ENCODE data around the gene ATAD3C.
A peak's percentile ranks its signal among the peaks of the same experiment; 100 is the strongest.
"Not testable (repeated sequence)": the region's sequence is repeated elsewhere in the genome, so short reads cannot be mapped to it uniquely, and the experiment has no call there.

Gene ATAD3C

DNA sequence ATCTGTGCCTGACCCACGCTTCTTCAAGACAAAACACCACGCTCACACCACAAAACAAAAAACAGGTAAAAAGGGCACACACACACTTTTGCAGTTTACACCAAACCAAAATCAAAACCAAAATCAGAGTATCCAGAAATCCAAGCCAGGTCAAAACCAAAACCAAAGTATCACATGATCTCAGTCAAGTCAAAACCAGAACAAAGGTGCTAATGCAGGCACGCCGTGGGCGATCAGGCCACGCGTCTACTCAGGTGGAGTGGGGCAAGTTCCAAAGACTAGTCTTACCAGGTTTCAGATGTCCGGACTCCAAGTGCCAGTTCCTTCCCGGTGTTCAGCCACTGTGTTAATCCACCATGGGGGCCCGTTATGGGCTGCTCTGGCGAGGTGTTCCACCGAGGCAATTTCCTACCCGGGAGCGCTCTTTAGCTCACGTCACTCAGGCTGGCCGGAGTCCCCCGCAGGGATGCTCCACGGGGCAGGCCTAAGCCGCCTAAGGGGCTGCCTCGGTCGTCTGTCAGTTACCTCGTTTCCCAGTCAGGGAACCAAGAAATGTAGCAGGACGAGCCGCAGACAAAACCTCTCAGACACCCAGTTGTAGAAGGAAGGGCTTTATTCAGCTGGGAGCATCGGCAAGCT, 31.5 kb upstream of the ATAD3C start:
- intact Hi-C loops (cut with DNase I) = not testable (repeated sequence)
- peak in 1 of 42 donors; percentile 15 for DNase-seq

DNA sequence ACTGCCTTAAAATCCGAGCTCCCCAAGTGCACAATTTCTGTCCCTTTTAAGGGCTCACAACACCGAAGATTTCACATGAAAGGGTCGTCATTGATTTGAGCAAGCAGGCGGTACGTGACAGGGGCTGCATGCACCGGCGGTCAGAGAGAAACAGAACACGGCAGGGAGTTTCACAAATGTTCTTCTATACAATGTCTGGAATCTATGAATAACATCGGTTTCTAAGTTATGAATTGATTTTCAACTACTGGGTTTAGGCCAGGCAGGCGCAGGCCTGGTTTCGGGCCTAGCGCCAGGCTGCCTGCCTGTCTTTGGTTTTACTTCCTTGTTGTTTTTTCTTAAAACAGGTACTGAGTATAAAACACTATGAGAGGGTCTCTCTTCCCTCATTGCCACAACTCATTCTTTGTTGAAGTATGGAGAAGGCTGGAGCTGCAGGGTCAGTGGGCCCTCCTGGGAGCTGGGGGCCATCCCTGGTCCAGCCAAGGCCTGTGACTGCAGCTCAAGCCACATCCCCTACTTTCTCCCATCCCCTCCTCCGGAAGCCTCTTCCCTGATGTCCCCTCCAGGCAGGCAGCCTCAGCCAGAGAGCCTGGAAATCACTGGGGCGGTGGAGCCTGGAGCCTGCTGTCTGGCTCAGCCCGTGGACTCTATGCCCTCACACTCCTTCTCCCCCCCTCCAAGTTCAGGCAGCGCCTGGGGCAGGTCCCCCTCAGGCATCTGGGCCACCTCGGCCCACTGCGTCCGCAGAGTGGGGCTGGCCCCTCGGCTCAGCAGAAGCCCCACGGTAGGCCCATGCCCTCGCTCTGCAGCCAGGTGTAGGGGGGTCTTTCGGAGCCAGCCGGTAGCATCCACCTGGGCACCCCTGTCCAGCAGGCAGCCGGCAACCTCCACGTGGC, 30.8 kb upstream of the ATAD3C start:
- intact Hi-C loops (cut with DNase I) = no loop called here
- no peak for DNase-seq

DNA sequence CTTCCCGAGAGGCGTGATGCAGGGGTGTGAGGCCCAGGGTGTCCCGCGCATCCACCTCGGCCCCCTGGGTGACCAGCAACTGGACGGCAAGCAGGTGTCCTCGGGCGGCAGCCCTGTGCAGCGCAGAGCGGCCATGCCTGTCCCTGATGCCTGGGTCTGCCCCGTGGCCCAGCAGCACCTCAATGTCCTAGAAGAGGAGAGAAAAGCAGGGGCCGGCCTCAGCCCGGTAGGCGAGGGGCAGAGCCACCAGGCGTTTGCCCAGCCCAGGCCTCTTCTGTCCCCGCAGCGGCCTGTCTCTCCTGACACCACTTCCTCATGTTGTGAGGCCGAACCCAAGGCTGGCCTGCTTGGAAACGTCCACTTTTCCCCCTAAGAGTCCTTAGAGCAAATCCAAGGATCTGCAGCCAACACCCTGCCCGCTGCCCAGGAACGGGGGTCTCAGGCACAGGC, 30.1 kb upstream of the ATAD3C start:
- intact Hi-C loops (cut with DNase I) = no loop called here
- no peak for DNase-seq

DNA sequence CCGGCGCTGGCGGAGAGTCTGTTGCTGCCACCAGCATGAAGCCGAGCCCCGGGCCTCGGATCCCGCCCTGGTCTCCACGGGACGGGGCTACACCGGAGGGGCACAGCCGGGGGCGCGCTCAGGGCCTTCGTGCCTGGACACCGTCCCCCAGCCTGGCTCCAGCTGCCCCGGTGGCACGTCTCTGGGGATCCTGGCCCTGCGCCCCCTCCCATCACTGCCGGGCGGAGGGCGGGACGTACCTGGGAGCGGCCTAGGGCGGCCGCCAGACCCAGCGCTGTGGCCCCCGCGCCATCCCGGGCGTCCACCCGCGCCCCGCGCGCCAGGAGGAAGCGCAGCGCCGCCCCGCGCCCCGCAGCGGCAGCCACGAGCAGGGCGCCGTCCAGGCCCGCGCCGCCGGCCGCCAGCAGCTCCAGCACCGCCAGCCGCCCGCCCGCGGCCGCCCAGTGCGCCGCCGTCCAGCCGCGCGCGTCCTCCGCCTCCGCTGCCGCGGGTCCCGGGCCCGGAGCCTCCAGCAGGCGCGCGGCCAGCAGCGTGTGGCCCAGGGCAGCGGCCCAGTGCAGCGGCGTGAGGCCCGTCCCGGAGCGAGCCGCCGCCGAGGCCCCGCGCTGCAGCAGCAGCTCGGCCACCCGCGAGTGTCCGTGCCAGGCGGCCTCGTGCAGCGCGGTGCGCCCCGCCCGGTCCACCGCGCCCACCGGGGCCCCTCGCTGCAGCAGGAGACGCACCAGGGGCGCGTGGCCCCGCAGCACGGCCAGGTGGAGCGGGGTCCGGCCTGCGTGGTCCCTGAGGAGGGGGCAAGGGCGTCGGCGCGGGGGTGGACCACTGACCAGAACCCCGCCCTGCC, 29.5 kb upstream of the ATAD3C start:
- intact Hi-C loops (cut with DNase I) = no loop called here
- DNase-seq = peak in 12 of 42 donors; percentile 6 to 74 (median 64)

DNA sequence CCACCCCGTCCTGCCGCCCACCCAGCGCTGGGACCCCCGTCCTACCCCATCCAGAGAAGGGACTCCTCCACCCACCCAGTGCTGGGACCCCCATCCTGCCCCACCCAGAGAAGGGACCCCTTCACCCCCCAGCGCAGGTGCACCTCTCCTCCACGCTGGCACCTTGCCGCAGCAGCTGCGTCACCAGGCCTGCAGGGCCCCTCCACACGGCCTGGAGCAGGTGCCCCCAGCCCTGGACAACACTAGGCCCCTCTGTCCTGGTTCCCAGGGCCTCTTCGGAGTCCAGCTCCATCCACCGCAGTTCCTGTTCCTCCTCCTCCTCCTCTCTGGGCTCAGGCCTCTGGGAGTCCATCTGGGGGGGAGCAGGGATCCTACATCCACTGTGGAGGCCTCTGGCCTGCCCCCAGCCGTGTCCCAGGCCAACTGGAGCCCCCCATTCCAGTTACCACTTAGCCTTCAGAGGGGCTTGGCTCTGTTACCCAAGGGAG, 28.8 kb upstream of the ATAD3C start:
- intact Hi-C loops (cut with DNase I) = no loop called here

DNA sequence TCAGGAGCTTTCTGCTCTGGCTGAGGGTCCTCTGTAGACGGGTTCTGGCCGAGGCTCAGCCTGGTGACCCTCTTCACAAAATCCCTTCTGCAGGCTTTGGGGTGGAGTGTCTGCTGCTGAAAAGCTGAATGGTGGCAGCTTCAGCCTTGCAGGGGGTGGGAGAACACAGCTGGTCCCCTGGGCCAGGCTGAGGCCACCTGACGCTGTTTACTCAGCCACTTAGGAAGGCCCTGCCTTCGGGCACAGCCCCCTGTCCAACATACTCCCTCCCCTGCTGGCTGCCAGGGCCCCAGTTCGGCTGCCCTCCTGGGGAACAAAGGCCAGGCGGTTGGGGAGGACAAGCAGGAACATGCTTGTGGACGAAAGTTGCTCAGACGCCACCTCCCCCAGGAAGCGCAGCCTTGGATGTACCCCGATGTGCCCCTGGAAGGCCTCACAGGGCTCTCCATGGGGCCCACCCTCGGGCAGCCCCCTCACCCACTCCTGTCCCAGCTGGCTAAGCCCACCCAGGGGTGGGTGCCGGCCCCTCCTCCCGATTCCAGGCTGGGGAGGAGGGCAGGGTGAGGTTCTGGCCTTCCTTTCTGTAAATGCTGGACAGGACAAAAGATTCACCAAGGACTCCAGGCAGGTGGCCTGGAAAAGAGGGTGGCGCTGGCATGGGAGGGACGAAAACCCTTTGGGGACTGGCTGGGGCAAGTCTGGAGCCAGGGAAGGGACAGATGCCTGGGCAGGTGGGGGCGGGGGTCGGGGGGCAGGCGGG, 28.2 kb upstream of the ATAD3C start, which contains the start of gene ANKRD65:
Gene ANKRD65, minus strand, starts transcription at position 130 of the 760 bp plus-strand sequence. CDS start 271 bp downstream, outside the sequence.
- intact Hi-C loops (cut with DNase I) = no loop called here
- DNase-seq = peak in 32 of 42 donors; percentile 36 to 88 (median 68)

More for the DNA sequence above, 28.8 kb upstream of the ATAD3C start:
- DNase-seq = peak in 2 of 42 donors; percentile 3 to 29

DNA sequence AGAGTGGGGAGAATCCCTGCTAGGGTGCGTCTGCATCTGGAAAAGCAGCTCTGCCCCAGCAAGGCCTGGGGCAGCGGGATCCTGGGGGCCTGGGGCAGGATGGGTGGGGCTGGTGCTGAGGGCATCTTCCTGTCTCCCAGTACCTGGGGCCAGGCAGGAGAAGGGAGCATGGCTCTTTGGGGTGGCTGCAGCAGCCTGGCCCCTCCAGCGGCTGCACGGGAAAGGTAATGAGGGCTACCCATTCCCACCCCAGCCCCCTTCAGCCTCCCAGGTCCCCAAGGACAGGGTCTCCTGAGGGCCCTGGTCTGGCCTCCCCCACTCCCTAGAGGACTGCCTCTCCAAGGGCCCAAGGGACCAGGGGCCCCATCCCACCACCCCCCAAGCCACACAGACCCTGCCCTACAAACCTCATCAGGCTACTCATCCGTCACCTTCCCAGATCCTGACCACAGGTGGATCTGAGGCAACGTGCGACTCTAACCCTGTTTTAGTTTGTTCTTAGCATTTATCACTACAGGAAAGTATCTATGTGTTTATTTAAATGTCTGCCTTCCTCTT, 27.5 kb upstream of the ATAD3C start:
- intact Hi-C loops (cut with DNase I) = no loop called here

DNA sequence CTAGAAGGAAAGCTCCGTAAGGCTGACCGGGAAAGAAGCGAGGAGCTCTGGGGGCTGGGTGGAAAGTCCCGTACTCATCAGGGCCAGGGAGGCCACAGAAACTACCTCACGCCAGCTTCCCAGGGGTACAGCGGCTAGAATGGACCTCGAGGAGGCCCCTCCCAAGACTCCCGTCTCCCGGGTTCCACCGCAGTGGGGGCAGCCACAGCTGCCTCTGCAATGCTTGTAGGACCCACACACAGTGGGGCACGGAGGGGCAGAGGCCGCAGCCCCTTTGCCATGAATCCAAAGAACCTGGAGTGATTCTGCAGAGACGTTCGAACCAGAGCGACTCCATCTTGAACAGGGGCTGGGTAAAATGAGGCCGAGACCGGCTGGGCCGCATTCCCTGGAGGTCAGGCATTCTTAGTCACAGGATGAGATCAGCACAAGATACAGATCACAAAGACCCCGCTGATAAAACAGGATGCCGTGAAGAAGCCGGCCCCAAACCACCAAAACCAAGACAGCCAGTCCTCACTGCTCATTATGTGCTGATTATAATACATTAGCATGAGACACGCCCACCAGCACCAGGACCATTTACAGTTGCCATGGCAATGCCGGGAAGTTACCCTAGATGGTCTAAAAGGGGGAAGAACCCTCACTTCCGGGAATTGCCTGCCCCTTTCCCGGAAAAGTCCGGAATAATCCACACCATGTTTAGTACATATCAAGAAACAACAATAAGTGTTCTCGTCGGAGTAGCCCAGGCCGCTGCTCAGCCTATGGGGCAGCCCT, 26.8 kb upstream of the ATAD3C start:
- intact Hi-C loops (cut with DNase I) = no loop called here
- peak in 3 of 42 donors; percentile 24 to 32 (median 30) for DNase-seq

More for the DNA sequence above, 27.5 kb upstream of the ATAD3C start:
- peak in 1 of 42 donors; percentile 16 for DNase-seq

DNA sequence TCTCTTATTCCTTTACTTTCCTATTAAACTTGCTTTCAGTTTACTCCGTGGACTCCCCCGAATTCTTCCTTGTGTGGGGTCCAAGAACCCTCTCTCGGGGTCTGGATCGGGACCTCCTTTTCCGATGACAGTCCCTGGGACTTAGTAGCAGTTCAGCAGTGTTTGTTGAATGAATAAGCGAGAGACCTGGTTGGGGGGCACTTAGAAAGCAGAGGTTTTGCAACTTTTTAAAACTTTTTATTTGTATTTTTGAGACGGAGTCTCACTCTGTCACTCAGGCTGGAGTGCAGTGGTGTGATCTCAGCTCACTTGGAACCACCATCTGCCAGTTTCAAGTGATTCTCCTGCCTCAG, 26.3 kb upstream of the ATAD3C start:
- intact Hi-C loops (cut with DNase I) = no loop called here

DNA sequence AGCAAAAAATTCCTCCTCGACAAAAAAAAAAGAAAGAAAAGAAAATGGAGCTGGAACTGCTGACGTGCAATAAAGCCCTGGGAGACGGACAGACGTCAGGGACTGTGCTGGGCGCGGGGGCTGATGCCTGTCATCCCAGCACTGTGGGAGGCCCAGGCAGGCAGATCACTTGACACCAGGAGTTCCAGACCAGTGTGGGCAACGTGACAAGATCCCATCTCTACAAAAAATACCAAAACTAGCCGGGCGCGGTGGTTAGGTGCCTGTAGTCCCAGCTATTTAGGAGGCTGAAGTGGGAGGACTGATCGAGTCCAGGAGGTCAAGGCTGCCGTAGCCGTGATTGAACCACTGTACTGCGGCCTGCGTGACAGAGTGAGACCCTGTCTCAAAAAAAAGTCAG, 24.8 kb upstream of the ATAD3C start:
- intact Hi-C loops (cut with DNase I) = no loop called here
- DNase-seq = peak in 3 of 42 donors; percentile 5 to 31 (median 19)

More for the DNA sequence above, 26.3 kb upstream of the ATAD3C start:
- no peak for DNase-seq

DNA sequence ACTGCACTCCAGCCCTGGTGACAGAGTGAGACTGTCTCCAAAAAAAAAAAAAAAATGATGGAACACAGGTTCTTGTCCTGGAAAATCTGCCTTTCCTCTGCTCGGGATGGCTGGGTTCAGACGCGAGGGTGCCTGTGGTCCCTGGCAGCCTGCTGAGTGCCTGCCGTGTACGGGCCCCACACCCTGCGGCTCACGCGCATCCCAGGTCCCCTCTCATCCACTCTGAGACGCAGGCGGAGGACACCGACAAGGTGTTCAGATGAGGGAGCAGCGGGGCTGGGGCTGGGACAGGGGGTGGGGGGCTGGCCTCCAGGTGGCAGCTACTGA, 24.1 kb upstream of the ATAD3C start:
- intact Hi-C loops (cut with DNase I) = no loop called here
- DNase-seq = no peak

DNA sequence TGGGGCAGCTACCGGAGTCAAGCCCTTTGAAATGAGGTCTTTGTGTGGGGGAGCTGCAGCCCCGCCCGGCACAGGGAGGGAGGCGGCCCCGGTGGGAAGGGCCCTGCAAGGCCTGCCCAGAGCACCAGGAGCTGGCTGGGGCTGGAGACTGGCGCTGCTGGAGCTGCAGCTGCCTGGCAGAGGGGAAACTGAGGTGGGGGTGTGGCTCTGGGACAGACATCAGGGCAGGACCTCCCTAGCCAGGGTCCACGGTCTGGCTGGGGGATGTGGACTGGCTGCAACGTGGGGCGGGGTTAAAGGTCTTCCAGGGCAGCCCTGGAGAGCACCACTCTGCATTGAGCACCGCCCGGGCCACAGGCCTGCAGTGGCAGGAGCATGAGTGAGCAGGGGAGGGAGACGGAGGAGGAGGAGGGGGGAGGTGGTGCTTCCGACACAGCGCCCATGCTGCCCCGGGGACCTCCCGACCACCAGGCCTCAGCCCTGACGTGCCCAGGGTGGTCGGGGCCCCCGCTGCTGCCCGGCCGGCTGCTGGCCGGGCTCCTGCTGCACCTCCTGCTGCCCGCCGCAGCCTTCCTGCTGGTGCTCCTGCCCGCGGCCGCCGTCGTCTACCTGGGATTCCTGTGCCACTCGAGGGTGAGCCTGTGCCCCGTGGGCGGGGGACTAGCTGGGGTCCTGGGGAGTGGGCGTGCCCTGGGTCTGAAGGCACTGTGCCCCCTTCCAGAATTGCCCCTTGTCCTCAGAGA, 23.6 kb upstream of the ATAD3C start:
- peak in 41 of 42 donors; percentile 60 to 93 (median 84) for DNase-seq
- intact Hi-C loops (cut with DNase I) = no loop called here

DNA sequence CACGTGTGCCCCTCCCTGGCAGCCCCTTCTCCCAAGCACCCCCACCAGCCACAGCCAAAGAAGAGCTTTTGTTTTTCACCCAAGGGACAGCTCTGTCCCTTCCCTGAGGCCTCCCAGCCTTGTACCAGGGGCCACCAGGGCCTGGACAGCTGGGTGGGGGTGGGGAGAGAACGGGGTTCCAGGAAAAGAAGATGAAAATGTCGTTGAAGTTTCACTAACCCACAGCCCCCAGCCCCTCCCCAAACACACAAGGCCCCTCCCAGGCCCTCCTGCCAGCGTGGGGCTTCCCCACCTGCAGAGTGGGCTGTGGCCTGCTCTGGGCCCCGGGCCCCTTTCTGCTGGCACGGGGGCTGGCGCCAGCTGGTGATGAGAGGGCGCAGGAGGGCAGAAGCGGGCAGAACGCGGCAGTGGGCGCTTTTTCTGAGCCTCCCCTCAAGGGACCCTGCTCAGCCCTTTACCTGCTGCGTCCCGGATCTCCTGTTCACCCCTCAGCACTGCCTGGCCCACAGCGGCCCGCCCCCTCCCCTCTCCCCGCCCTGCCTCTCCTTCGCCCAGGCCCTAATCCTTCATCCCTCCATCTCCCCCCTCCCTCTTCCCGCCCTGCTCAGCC, 22.9 kb upstream of the ATAD3C start:
- intact Hi-C loops (cut with DNase I) = no loop called here
- peak in 41 of 42 donors; percentile 54 to 92 (median 81) for DNase-seq

DNA sequence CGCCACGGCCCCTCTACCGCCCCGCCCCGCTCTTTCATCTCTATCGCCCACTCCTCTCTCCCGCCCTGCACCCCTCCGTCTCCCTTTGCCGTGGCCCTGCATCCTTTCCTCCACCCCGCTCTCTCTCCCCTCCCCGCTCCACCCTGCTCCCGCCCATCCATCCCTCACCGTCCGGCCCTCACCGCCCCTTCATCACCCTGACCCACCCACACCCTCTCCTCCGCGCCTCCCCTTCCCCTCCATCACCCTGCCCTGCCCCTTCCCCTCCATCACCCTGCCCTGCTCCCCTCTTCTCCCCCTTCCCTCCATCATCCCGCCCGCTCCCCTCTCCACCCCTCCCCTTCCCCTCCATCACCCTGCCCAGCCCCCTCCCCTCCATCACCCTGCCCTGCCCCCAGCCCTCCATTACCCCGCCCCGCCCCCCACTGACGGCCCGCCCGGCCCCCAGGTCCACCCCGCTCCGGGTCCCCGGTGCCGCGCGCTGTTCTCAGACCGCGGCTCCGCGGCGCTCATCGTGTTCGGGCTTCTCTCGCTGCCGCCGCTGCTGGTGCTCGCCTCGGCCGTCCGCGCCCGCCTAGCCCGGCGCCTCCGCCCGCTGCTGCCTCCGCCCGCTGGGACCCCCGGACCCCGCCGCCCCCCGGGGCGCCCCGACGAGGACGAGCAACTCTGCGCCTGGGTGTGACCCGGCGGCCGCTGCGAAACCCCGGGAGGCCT, 22.2 kb upstream of the ATAD3C start:
- peak in 40 of 42 donors; percentile 49 to 91 (median 78) for DNase-seq
- intact Hi-C loops (cut with DNase I) = no loop called here

DNA sequence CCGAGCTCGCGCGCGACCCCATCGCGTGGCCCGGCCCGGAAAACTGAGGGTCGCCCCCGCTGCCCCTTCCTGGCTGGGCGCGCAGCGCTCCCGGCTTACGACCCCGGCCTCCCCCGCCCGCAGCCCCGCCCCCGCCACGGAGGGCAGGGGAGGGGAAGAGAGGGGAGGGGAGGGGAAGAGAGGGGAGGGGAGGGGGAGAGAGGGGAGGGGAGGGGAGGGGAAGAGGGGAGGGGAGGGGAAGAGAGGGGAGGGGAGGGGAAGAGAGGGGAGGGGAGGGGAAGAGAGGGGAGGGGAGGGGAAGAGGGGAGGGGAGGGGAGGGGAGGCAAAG, 21.7 kb upstream of the ATAD3C start:
- peak in 3 of 42 donors; percentile 35 to 48 (median 37) for DNase-seq
- intact Hi-C loops (cut with DNase I) = no loop called here

DNA sequence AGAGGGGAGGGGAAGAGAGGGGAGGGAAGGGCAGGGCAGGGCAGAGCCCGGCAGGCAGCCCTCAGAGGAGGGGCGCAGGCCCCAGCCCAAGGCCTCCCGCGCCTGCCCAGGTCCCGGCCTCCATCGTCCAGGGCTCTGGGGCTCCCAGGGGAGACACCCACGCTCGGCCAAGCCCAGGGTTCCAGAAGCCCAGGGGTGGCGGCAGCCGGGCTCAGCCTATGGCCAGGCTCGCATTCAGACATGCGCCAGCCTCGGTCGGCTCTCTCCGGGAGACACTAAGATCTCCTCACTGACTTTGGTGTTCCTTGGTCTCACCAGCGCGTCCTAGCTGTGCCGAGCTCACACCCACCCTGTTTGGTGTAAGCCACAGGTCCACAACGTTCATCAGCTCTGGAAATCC, 21.3 kb upstream of the ATAD3C start:
- intact Hi-C loops (cut with DNase I) = no loop called here
- peak in 12 of 42 donors; percentile 32 to 77 (median 44) for DNase-seq

All from head of caudate nucleus (tissue), 42 donors.